ENCODE data around the gene DRD2.

GRCh38 chr11:113477321-113477720 is 2.1 kb upstream of the DRD2 start:
- TF ChIP-seq YY1 (IDR thresholded peaks at IDR 0.05; ENCODE audit: insufficient read depth, insufficient read length), result no peak
- TF ChIP-seq ZNF274 (IDR thresholded peaks at IDR 0.05; ENCODE audit: low read depth, low read length), result no peak
- TF ChIP-seq SUZ12 (IDR thresholded peaks at IDR 0.05; ENCODE audit: extremely low read depth, insufficient read depth, insufficient read length), result no peak
